H1 (cell line): ENCODE data around the gene BANF1. TPM values are rescaled to one million over a fixed set of nuclear protein-coding genes. Genes with fewer than 3 reads are reported as not detected.

Experiments used
- BACH1 ChIP-seq: IDR thresholded peaks from 2 replicates; pipeline ENCODE4 v1.6.1; 2012; ENCODE audit warnings: low read length, improper control_type of control experiment
- BCL11A ChIP-seq, 2 experiments: IDR thresholded peaks; one replicate each; pipeline ENCODE4 v1.6.1; 2011; ENCODE audit warnings: low read depth in 2 of 2, low read length in 2 of 2, mild to moderate bottlenecking in 2 of 2
- CTBP2 ChIP-seq: IDR thresholded peaks from 2 replicates; pipeline ENCODE4 v1.7.0; 2011; ENCODE audit warnings: borderline replicate concordance, mild to moderate bottlenecking, moderate library complexity, mixed read lengths, low read length; ENCODE audit not compliant: insufficient read depth, insufficient read length
- PHF8 ChIP-seq: fragments of 200-600 bp; sonication (generic); conservative IDR thresholded peaks from 2 replicates; pipeline ENCODE4 v1.7.1; 2012; ENCODE audit warnings: low read depth, mild to moderate bottlenecking, inconsistent platforms, low read length, moderate library complexity
- POU5F1 ChIP-seq: IDR thresholded peaks from 2 replicates; pipeline ENCODE4 v1.6.1; 2011; ENCODE audit warnings: low read depth, mild to moderate bottlenecking, low read length, moderate library complexity
- polyA plus RNA-seq, 7 experiments: library from polyadenylated mRNA; depleted of rRNA in 3 of 7; stranded (reverse) in 5 of 7; unstranded in 2 of 7; fragments of >200 nt in 5 of 7; fragments of 200-250 nt in 2 of 7; gene quantifications; 1 replicate in 5 of 7; 2 replicates in 1 of 7; 4 replicates in 1 of 7; pipeline versions ENCODE4 v1.2.1 to v1.2.3, GENCODE V29; 2011 to 2013; ENCODE audit warnings: missing spikeins in 2 of 7, mixed read lengths in 2 of 7
- total RNA-seq: library from RNA; stranded (reverse); fragmentation: NEBNext Ultra II Directional; extraction: Animal tissue kit (Norgen Biotek cat#: 25700); gene quantifications from 2 replicates; pipeline ENCODE4 v1.2.1, GENCODE V29; 2021

The BANF1 gene
- total and polyA plus RNA-seq, 2 of the 8 experiments (the other 6 are each of a cell fraction or from before 2014, with no cell fraction given): 330 to 467 TPM

- TF ChIP-seq PHF8: no peak
- no peak for TF ChIP-seq BCL11A (IDR thresholded peaks at IDR 0.05; ENCODE audit: low read depth in 2 of 2, low read length in 2 of 2)
- TF ChIP-seq POU5F1: no peak
- TF ChIP-seq BACH1: no peak
- no peak for TF ChIP-seq CTBP2
These were observed 34.9 kb upstream of the BANF1 start (continued) for GRCh38 chr11:65967329-65967934.
